ENCODE data around the gene SYCP2.
A peak's percentile ranks its signal among the peaks of the same experiment; 100 is the strongest.

The SYCP2 gene

DNA sequence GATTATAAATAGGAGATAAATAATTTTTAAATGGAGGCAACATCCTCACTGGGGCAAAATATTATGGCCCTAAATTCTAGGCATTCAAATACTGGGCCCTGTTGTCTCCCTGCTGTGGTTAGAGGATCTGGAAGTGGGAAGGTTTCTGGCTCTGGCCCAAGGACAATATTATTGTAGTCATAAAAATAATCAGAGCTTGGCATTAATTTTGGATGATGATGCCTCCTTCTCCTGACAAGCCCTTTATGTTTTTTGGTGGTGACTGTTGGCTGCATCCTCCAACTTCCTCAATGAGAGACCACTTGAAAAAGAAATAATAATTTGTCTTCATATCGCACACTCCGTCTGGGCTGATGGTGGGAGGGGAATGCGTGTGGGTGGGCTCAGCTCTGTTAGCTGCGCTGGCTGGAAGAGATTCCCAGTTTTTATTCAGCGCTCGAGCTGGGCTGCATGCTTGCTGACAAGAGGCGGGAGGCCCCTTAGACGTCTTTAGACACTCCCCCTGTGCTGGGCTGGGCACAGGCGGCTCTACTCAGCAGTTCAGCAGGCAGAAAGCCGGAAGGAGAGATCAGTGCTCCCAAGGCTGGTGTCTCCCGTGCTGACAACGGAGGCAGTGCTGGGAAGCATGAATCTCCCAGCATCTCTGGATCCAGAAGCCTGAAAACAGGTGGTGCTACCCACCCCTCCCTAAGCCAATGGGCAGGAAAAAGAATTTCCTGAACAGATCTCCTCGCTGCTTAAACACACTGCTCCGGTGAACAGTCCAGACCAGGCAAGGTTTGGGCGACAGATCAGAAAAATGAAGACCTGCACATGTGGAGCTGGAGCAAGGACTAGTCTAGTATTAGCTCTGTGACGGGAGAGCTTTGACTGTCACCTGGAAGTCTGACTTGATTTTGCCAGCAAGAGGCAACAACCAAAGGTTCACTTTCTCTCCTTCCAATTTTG, 97.7 kb downstream of the SYCP2 start:
- TF ChIP-seq, protein P1, sequence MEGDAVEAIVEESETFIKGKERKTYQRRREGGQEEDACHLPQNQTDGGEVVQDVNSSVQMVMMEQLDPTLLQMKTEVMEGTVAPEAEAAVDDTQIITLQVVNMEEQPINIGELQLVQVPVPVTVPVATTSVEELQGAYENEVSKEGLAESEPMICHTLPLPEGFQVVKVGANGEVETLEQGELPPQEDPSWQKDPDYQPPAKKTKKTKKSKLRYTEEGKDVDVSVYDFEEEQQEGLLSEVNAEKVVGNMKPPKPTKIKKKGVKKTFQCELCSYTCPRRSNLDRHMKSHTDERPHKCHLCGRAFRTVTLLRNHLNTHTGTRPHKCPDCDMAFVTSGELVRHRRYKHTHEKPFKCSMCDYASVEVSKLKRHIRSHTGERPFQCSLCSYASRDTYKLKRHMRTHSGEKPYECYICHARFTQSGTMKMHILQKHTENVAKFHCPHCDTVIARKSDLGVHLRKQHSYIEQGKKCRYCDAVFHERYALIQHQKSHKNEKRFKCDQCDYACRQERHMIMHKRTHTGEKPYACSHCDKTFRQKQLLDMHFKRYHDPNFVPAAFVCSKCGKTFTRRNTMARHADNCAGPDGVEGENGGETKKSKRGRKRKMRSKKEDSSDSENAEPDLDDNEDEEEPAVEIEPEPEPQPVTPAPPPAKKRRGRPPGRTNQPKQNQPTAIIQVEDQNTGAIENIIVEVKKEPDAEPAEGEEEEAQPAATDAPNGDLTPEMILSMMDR (IDR thresholded peaks at IDR 0.05; ENCODE audit: low read depth, low read length): no peak
- no peak overlapping the region for H3K4me3 ChIP-seq (ENCODE audit: low read depth, low read length)
- no peaks in the 10 kb centered on the region for H3K9me3 ChIP-seq
- peaks cover 13% of the 10 kb centered on the region for H3K27me3 ChIP-seq
- H3K4me1 ChIP-seq: no peaks in the 10 kb centered on the region
- DNase-seq: peak; percentile 26
- no peaks in the 10 kb centered on the region for H3K36me3 ChIP-seq

DNA sequence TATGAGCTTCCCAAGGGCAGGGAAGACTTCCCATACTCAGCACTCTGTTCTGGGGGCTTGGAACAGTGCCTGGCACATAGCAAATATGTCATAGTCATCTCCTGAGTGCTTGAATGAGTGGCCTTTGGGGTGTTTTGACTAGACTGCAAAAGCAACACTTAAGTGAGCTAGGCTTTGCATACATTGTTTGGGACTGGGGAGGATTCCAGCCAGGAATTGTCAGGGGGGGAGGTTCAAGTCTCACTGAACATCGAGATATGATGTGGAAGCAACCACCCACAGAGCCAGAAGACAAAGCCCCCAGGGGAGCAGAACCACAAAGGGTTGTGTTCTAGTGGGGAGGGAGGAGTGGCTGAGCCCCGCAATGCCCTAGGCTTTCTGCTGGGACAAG, 98.4 kb downstream of the SYCP2 start:
- Histone ChIP-seq H3K27me3 (peaks cover 10% of the 10 kb centered on the region), H3K36me3 (no peaks in the 10 kb centered on the region), H3K9me3 (no peaks in the 10 kb centered on the region), H3K4me1 (no peaks in the 10 kb centered on the region), H3K4me3 (ENCODE audit: low read depth, low read length) (no peak overlapping the region)
- TF ChIP-seq, protein P1 (IDR thresholded peaks at IDR 0.05; ENCODE audit: low read depth, low read length): no peak
- DNase-seq: no peak

DNA sequence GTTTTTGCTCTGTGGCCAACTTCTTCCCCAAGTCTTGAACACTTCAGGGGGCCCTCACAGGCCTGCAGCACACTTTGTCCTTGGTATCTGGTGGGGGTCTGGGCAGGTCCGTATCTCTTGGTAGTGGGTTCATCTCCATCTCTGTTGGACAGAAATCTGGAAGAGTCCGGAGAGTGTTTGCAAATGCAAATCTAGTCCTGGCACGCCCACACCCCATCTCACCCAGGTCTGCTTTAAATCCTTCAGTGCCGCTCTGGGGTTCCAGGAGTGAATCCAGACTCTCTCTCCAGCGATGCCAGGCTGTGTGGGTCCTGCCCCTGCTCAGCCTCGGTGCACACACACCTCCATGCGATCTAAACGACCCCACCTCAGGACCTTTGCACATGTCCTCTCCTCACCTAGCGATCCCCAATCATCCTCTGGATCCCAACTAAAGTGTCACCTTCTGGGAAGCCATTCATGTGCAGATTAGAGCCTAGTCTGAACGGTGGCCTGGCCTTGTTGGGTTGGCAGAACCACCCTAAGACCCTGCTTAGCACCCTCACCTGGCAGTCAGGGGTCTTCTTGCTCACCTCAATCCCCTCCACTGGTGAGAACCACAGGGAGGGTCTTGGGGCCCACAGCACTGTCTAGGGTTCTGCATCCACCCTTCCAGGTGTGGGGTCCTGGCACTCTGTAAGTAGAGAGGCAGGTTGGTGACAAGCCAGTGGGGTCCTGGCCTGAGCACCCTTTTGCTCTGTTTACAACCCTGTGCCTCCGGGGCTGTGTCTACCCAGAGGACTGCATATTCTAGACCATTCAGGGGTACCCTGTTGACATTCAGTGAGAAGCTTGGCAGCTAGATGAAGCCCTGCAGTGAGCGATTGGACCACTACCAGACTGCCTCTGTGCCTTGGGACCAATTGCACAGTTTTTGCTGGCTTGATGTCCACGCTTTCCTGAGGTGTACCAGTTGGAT, 100.8 kb downstream of the SYCP2 start:
- no peaks in the 10 kb centered on the region for H3K9me3 ChIP-seq
- H3K36me3 ChIP-seq: no peaks in the 10 kb centered on the region
- no peak overlapping the region for H3K4me3 ChIP-seq (ENCODE audit: low read depth, low read length)
- no peaks in the 10 kb centered on the region for H3K4me1 ChIP-seq
- DNase-seq: no peak
- peaks cover 10% of the 10 kb centered on the region for H3K27me3 ChIP-seq
- TF ChIP-seq, protein P1 (IDR thresholded peaks at IDR 0.05; ENCODE audit: low read depth, low read length): no peak

DNA sequence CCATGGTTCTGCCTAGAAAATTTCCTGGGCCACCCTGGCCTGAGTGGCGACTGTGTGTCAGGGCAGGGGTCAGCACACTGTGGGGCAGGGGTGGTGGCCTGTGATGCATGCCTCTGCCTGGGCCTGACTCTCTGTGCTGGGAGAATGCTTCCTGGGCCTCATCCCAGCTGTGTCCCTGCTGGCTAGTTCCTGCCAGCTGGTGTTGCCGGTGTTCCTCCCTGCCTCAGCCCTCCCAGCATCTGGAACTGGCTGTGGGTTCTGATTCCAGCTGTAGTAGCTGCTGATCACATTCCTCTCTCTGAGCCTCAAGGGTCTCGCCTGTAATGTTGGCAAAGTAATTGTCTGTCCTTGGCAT, 101.5 kb downstream of the SYCP2 start:
- H3K4me1 ChIP-seq: no peaks in the 10 kb centered on the region
- DNase-seq: no peak
- H3K27me3 ChIP-seq: peaks cover 10% of the 10 kb centered on the region
- H3K9me3 ChIP-seq: no peaks in the 10 kb centered on the region
- TF ChIP-seq, protein P1 (IDR thresholded peaks at IDR 0.05; ENCODE audit: low read depth, low read length): no peak
- no peaks in the 10 kb centered on the region for H3K36me3 ChIP-seq
- no peak overlapping the region for H3K4me3 ChIP-seq (ENCODE audit: low read depth, low read length)

DNA sequence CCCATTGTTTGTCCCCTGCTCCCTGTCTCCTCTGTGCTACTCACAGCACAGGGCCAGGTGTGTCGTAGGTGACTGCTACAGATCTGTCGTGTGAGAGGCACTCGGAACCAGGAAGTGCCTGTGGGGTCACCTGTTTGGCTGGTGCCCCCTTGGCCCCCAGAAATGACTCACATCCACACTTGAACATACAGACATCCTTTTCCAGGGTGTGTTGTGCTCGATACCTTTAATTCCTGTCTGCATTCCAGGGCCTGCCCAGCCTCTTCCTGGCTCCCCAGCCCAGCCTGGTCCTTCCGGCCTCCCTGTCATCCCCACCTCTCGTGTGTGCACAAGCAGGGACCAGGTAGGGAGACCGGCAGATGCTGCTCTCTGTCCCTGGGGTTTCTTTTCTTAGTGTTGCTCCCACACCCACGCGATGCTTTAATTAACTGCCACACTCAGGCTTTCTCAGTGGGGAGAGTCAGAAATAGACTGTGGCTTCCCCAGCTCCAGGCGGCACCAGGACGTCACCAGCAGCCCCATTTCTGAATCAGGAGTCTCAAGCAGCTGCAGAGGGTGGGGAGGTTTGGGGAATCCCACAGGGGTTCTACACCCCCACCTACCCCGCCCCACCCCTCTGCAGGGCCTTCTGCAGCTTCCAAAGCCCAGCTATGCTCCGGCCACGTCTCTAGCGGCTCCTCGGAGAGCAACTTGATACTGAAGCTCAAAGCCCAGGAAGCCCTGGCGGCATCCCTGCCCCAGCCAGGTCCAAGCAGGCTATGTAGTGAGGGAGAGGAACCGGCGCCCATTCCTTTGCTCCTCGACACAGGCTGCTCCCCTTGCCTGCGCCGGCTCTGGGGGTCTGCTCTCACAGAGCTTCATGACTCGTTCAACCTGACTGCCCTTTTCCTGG, 102.2 kb downstream of the SYCP2 start:
- peaks cover 4% of the 10 kb centered on the region for H3K27me3 ChIP-seq
- no peaks in the 10 kb centered on the region for H3K4me1 ChIP-seq
- no peaks in the 10 kb centered on the region for H3K36me3 ChIP-seq
- H3K4me3 ChIP-seq (ENCODE audit: low read depth, low read length): no peak overlapping the region
- DNase-seq: no peak
- no peaks in the 10 kb centered on the region for H3K9me3 ChIP-seq
- TF ChIP-seq, protein P1 (IDR thresholded peaks at IDR 0.05; ENCODE audit: low read depth, low read length): no peak

Measured in BE2C (cell line).